ENCODE measurements around the gene MBP.

The MBP gene

GRCh38 chr18:77001041-77001440, 131.5 kb downstream of the MBP start:
- TF ChIP-seq EGR1 (IDR thresholded peaks at IDR 0.05), result no peak
- no peak for TF ChIP-seq REST (IDR thresholded peaks at IDR 0.05; ENCODE audit: low read depth)
- TF ChIP-seq NFIC (IDR thresholded peaks at IDR 0.05), result no peak
- TF ChIP-seq RAD21 (IDR thresholded peaks at IDR 0.05; ENCODE audit: low read depth), result no peak
- no peak for TF ChIP-seq TAF1 (IDR thresholded peaks at IDR 0.05; ENCODE audit: low read depth)
- no peak for TF ChIP-seq TCF12 (IDR thresholded peaks at IDR 0.05; ENCODE audit: low read depth)
- no peak for TF ChIP-seq YY1 (IDR thresholded peaks at IDR 0.05; ENCODE audit: low read depth)
- TF ChIP-seq FOXM1 (IDR thresholded peaks at IDR 0.05; ENCODE audit: borderline replicate concordance, low read depth), result no peak
- TF ChIP-seq TEAD4 (IDR thresholded peaks at IDR 0.05), result no peak
- no peak for TF ChIP-seq USF1 (IDR thresholded peaks at IDR 0.05)

- no peak for TF ChIP-seq FOXM1 (IDR thresholded peaks at IDR 0.05; ENCODE audit: borderline replicate concordance, low read depth)
- peak; percentile 91 for TF ChIP-seq RAD21 (IDR thresholded peaks at IDR 0.05; ENCODE audit: low read depth)
Measured at GRCh38 chr18:77000527-77000926, 132.1 kb downstream of the MBP start.

GRCh38 chr18:76999077-76999476, 133.5 kb downstream of the MBP start:
- TF ChIP-seq CEBPB (IDR thresholded peaks at IDR 0.05) (no peak), MAX (IDR thresholded peaks at IDR 0.05) (no peak), NFIC (IDR thresholded peaks at IDR 0.05) (no peak), FOXM1 (IDR thresholded peaks at IDR 0.05; ENCODE audit: borderline replicate concordance, low read depth) (no peak)

- TF ChIP-seq TCF12 (IDR thresholded peaks at IDR 0.05; ENCODE audit: low read depth) (no peak), EGR1 (IDR thresholded peaks at IDR 0.05) (no peak), TAF1 (IDR thresholded peaks at IDR 0.05; ENCODE audit: low read depth) (no peak), YY1 (IDR thresholded peaks at IDR 0.05; ENCODE audit: low read depth) (no peak), RAD21 (IDR thresholded peaks at IDR 0.05; ENCODE audit: low read depth) (no peak), CREB1 (IDR thresholded peaks at IDR 0.05; ENCODE audit: low read depth) (no peak), EP300 (IDR thresholded peaks at IDR 0.05; ENCODE audit: borderline replicate concordance) (no peak), TEAD4 (IDR thresholded peaks at IDR 0.05) (no peak), FOXM1 (IDR thresholded peaks at IDR 0.05; ENCODE audit: borderline replicate concordance, low read depth) (no peak), USF1 (IDR thresholded peaks at IDR 0.05) (no peak), MAX (IDR thresholded peaks at IDR 0.05) (no peak)
Measured at GRCh38 chr18:76997951-76998808, 134.4 kb downstream of the MBP start.

- TF ChIP-seq NFIC (IDR thresholded peaks at IDR 0.05) (no peak), CEBPB (IDR thresholded peaks at IDR 0.05) (no peak), RAD21 (IDR thresholded peaks at IDR 0.05; ENCODE audit: low read depth) (no peak), TEAD4 (IDR thresholded peaks at IDR 0.05) (no peak)
Measured at GRCh38 chr18:76996429-76996828, 136.2 kb downstream of the MBP start.

GRCh38 chr18:76995896-76996295, 136.7 kb downstream of the MBP start:
- TF ChIP-seq CREB1 (IDR thresholded peaks at IDR 0.05; ENCODE audit: low read depth) (no peak), CEBPB (IDR thresholded peaks at IDR 0.05) (no peak), EP300 (IDR thresholded peaks at IDR 0.05; ENCODE audit: borderline replicate concordance) (no peak), EGR1 (IDR thresholded peaks at IDR 0.05) (no peak), TCF12 (IDR thresholded peaks at IDR 0.05; ENCODE audit: low read depth) (no peak), NFIC (IDR thresholded peaks at IDR 0.05) (no peak), MAX (IDR thresholded peaks at IDR 0.05) (no peak), TAF1 (IDR thresholded peaks at IDR 0.05; ENCODE audit: low read depth) (no peak)

- TF ChIP-seq TCF12 (IDR thresholded peaks at IDR 0.05; ENCODE audit: low read depth), result no peak
- TF ChIP-seq MAX (IDR thresholded peaks at IDR 0.05), result no peak
- no peak for TF ChIP-seq TAF1 (IDR thresholded peaks at IDR 0.05; ENCODE audit: low read depth)
- TF ChIP-seq NFIC (IDR thresholded peaks at IDR 0.05), result no peak
- no peak for TF ChIP-seq YY1 (IDR thresholded peaks at IDR 0.05; ENCODE audit: low read depth)
- TF ChIP-seq REST (IDR thresholded peaks at IDR 0.05; ENCODE audit: low read depth), result no peak
- TF ChIP-seq EGR1 (IDR thresholded peaks at IDR 0.05), result no peak
- no peak for TF ChIP-seq EP300 (IDR thresholded peaks at IDR 0.05; ENCODE audit: borderline replicate concordance)
- no peak for TF ChIP-seq USF1 (IDR thresholded peaks at IDR 0.05)
- no peak for TF ChIP-seq ZBTB7A (IDR thresholded peaks at IDR 0.05; ENCODE audit: low read depth)
Measured at GRCh38 chr18:76994086-76994654, 138.4 kb downstream of the MBP start.
